NOMO-1 treated with DMSO at 0.1 percent for 48 hours (cell line): Measurements from ENCODE around the gene ADAMTSL2.

ENCODE experiments used
- DNase-seq: peaks from one replicate; lab custom pipeline; 2025; ENCODE audit not compliant: unreplicated experiment; lab: John Stamatoyannopoulos, UW

The ADAMTSL2 gene

GRCh38 chr9:133584559-133585476, 50.3 kb downstream of the ADAMTSL2 start:
- no peak for DNase-seq

GRCh38 chr9:133585481-133586351, 51.2 kb downstream of the ADAMTSL2 start:
- DNase-seq: no peak

- DNase-seq: no peak
These were observed 52.5 kb downstream of the ADAMTSL2 start for GRCh38 chr9:133587051-133587450.

DNA sequence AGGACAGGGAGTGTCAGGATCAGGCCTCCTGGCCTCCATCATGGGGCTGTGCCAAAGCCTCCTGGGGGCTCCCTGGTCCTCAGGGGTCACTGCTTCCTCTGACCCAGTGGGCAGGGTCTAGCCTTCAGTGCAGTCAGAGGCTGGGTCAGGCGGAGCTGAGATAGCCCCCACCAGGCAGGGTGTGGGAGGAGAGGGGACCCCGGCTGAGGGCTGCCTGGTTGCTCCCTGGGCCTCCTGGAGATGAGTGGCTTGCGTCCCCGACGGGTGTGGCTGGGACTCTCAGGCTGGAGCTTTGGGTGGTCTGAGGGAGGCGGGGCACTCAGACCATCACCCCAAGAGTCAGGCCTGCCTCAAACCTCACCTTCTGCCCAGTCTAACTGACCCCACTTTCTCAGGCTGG, 53.0 kb downstream of the ADAMTSL2 start:
- no peak for DNase-seq

- no peak for DNase-seq
These were observed 55.1 kb downstream of the ADAMTSL2 start for GRCh38 chr9:133589454-133590227.

DNA sequence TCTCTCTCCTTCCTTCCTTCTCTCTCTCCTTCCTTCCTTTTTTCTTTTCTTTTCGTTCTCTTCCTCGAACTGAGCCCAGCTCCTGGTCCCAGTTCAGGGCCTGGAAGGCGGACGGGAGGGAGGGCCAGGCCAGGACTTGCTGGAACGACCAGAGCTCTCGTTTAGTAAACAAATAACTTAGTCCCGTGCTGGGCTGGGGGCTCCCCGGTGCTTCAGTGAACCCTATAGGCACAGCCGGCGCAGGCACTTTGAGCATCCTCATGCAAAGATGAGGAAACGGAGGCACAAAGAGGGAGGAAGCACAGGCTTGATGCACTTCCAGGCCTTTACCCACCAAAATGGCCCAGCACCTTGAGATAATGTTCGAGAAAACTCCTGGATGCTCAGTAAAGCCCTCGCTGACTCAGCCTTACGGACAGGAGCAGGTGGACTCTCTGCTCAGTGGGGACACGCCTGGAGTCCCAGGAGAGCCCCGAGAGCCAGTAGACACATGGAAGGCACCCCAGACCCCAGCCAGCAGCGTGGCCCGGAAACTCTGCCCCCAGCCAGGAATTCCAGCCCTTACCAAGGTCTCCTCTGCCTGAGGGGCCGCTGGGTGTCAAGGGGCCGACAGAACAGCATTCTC, 55.8 kb downstream of the ADAMTSL2 start:
- no peak for DNase-seq

- DNase-seq: no peak
These were observed 56.8 kb downstream of the ADAMTSL2 start for GRCh38 chr9:133591116-133591910.

GRCh38 chr9:133591985-133592384, 57.5 kb downstream of the ADAMTSL2 start:
- no peak for DNase-seq

DNA sequence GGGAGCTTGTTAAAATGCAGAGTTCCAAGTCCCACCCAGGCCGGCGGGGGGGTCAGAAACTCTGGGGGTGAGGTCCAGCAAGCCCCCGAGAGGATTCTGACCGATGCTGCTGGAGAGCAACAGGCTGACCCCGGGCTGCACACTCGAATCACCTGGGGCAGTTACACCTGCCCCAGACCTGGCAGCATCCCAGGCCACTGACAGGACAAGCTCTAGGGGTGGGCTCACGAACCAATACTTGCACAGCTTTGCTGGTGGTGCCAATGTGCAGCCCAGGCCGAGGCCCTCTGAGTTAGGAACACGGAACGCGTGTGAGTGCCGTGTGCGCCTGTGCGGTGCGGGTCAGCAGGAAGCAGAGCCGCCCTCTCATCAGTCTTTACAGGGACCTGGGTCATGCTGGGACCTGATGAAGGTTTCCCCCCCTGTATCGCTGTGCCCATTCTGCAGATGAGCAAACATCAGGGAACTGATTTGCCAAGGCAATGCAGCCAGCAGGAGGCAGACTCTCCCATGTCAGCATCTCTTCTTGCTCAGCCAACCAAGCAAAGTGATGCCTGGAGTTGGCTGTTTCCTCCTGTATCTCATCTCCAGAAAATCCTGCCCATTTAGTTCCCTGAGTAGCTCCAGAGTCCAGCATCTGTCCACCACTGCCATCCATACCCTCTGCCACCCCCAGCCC, 58.4 kb downstream of the ADAMTSL2 start:
- no peak for DNase-seq

- no peak for DNase-seq
These were observed 59.2 kb downstream of the ADAMTSL2 start for GRCh38 chr9:133593587-133594253.

DNA sequence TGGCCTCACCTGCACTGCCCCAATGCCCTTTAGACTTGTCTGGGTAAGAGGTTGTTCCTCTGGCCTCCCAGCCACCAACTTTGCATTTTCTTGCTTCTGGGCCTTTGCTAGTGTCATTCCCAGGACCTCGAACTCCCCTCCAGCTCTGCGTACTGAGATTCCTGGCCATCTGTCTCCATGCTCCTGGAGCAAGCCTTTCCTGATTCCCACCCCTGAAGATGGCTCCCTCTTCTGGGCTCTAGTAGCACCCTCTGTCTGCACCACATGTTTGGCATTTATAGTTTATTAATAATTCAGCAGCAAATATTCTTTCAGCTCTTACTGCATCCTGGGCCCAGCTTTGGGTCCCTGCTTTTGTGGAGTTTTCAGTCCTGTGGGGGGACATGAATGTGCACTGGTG, 59.8 kb downstream of the ADAMTSL2 start:
- DNase-seq: no peak

GRCh38 chr9:133595910-133596309, 61.4 kb downstream of the ADAMTSL2 start:
- no peak for DNase-seq

GRCh38 chr9:133597316-133597957, 62.9 kb downstream of the ADAMTSL2 start:
- no peak for DNase-seq

GRCh38 chr9:133598978-133599377, 64.5 kb downstream of the ADAMTSL2 start:
- no peak for DNase-seq

- DNase-seq: no peak
These were observed 65.1 kb downstream of the ADAMTSL2 start for GRCh38 chr9:133599470-133600173.

DNA sequence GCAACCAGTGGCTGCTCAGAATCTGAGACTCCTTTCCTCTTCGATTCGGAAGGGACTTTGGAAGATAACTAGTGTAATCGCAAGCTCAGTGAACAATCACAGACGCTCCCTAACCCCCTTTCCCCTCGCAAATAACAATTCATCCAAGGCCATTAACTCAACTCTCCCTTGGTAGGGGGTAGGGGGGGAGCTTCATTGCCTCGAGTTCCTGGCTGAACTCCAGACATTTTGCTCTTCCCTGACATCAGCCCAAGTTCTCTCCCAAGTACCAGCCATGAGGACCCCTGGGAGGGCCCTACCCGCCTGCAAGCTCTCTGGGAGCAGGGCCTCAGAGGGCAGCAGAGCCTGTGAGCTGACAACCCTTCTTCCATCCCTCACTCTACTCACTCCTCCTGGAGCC, 66.2 kb downstream of the ADAMTSL2 start:
- no peak for DNase-seq

GRCh38 chr9:133601746-133602145, 67.2 kb downstream of the ADAMTSL2 start:
- DNase-seq: no peak

DNA sequence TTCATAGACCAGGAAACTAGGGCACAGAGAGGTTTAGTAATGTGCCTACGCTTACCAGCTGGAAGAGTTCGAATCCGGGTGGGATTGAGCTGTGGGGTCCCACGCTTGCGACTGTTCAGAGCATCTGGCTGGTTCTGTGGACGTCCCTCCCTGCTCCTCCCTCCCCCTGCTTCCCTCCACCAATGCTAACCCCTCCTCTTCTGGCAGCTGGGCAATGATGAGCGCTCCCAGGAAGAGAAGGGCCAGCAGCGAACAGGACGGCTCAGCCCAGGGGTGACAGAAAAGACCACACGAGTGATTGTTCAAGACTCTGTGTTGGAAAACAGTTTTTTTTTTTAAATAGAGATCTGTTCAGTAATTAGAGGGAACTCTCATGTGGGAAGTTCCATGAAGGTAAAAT, 67.8 kb downstream of the ADAMTSL2 start:
- DNase-seq: no peak
